Ishikawa (cell line): ENCODE measurements around the gene PPARG.

Source experiments
- CEBPB ChIP-seq: IDR thresholded peaks from 2 replicates; pipeline ENCODE4 v1.6.1; 2012
- EGR1 ChIP-seq: IDR thresholded peaks from 2 replicates; pipeline ENCODE4 v1.6.1; 2012
- EP300 ChIP-seq: IDR thresholded peaks from 2 replicates; pipeline ENCODE4 v1.6.1; 2012; ENCODE audit warnings: borderline replicate concordance
- TEAD4 ChIP-seq: IDR thresholded peaks from 2 replicates; pipeline ENCODE4 v1.6.1; 2012

GRCh38 chr3:12437861-12438260 lies 149.0 kb downstream of the PPARG start:
- TF ChIP-seq TEAD4 (no peak), EP300 (no peak), EGR1 (no peak), CEBPB (no peak)
